HepG2 (cell line): Measurements from ENCODE around the gene RAB28. TPM values are rescaled to one million over a fixed set of nuclear protein-coding genes. Genes with fewer than 3 reads are reported as not detected.

Source experiments
- ATAC-seq: fragments of 200-7000 bp; cut with Tn5 transposase; 3 replicates; pipeline ENCODE4 v1.9.1; 2020; ENCODE audit warnings: mild to moderate bottlenecking, moderate library complexity
- BruUV-seq: library from RNA; stranded (reverse); fragments of 400-500 nt; replicated peaks from 2 replicates; lab custom pipeline; 2021; lab: Mats Ljungman, UMichigan
- CTCF ChIA-PET: fragments of 300-600 bp; formaldehyde crosslinking; extraction: SDS; loops from one replicate; lab custom pipeline; 2021; ENCODE audit warnings: low total read pairs, inconsistent platforms, low intra/inter-chr PET ratio; lab: Yijun Ruan, JAX
- POLR2A ChIA-PET: fragments of 350-600 bp; sonication (Branson Sonifier 250); formaldehyde crosslinking; loops from one replicate; lab custom pipeline; 2020; ENCODE audit warnings: antibody characterized with exemption, inconsistent platforms; lab: Yijun Ruan, JAX
- DNase-seq: peaks from one replicate; pipeline ENCODE4 v3.0.0-alpha.2; 2015; ENCODE audit warnings: low spot score
- FAIRE-seq: peaks from 3 replicates; lab custom pipeline; 2011; peaks lifted over from hg19 to GRCh38; lab: Jason Lieb, UNC
- H2AFZ ChIP-seq: one replicate; pipeline ENCODE4 v1.6.1; 2011; ENCODE audit warnings: low read length, inconsistent platforms
- H3K27ac ChIP-seq: fragments of 300-600 bp; 3 replicates; pipeline ENCODE4 v1.8.0; 2011; ENCODE audit warnings: mixed run types, mild to moderate bottlenecking, mixed read lengths, low read length, inconsistent platforms; ENCODE audit not compliant: insufficient read depth; ENCODE audit errors: extremely low read length
- H3K27me3 ChIP-seq, 2 experiments: fragments of 200-600 bp in 1 of 2; 2 replicates in 1 of 2; 3 replicates in 1 of 2; pipeline versions ENCODE4 v1.6.0 to v1.8.0; 2011; ENCODE audit warnings: low read length in 2 of 2, mild to moderate bottlenecking in 2 of 2, moderate library complexity in 2 of 2, inconsistent platforms in 1 of 2; ENCODE audit not compliant: insufficient read depth in 2 of 2, control insufficient read depth in 1 of 2
- H3K36me3 ChIP-seq, 2 experiments: fragments of 200-600 bp in 1 of 2; replicated peaks in 1 of 2; 2 replicates in 1 of 2; 3 replicates in 1 of 2; pipeline versions ENCODE4 v1.5.1 to v1.8.0; 2011; ENCODE audit warnings: low read length in 2 of 2, inconsistent platforms in 1 of 2; ENCODE audit not compliant: insufficient read depth in 2 of 2, control insufficient read depth in 1 of 2
- H3K4me1 ChIP-seq: 2 replicates; pipeline ENCODE4 v1.5.1; 2012; ENCODE audit warnings: low read length, inconsistent platforms; ENCODE audit not compliant: insufficient read depth
- H3K4me2 ChIP-seq: 2 replicates; pipeline ENCODE4 v1.6.0; 2011; ENCODE audit warnings: low read depth, low read length, inconsistent platforms
- H3K4me3 ChIP-seq, 3 experiments: fragments of 200-600 bp in 1 of 3; sonication (generic), shearing (Covaris generic) in 1 of 3; replicated peaks in 1 of 3; 2 replicates each; pipeline ENCODE4 v1.5.1; 2011 to 2016; ENCODE audit warnings: low read length in 3 of 3, inconsistent platforms in 2 of 3, low read depth in 2 of 3, mild to moderate bottlenecking in 2 of 3, control low read depth in 1 of 3, mixed read lengths in 1 of 3; ENCODE audit not compliant: insufficient read depth in 1 of 3
- H3K79me2 ChIP-seq: one replicate; pipeline ENCODE4 v1.6.1; 2011; ENCODE audit warnings: low read length, inconsistent platforms; ENCODE audit not compliant: insufficient read depth
- H3K9ac ChIP-seq: 2 replicates; pipeline ENCODE4 v1.6.0; 2011; ENCODE audit warnings: mild to moderate bottlenecking, low read depth, low read length, inconsistent platforms; ENCODE audit not compliant: insufficient read depth
- H3K9me3 ChIP-seq: 2 replicates; pipeline ENCODE4 v1.5.1; 2012; ENCODE audit warnings: mild to moderate bottlenecking, low read length
- H4K20me1 ChIP-seq: 2 replicates; pipeline ENCODE4 v1.6.0; 2011; ENCODE audit warnings: inconsistent platforms, mild to moderate bottlenecking, low read length, moderate library complexity; ENCODE audit not compliant: insufficient read depth
- AKAP8 ChIP-seq: sonication (generic); formaldehyde crosslinking; IDR thresholded peaks from 2 replicates; pipeline ENCODE4 v1.5.1; 2020; ENCODE audit warnings: mild to moderate bottlenecking, missing genetic modification reagents
- BRD4 ChIP-seq: sonication (generic); formaldehyde crosslinking; IDR thresholded peaks from 2 replicates; pipeline ENCODE4 v1.4.0; 2020; ENCODE audit warnings: missing genetic modification reagents
- EHMT2 ChIP-seq: fragments of 200-600 bp; sonication (generic); IDR thresholded peaks from 2 replicates; pipeline ENCODE4 v1.7.0; 2017; ENCODE audit warnings: antibody characterized with exemption, low read depth, low read length, borderline replicate concordance
- FOXA3 ChIP-seq: IDR thresholded peaks from 2 replicates; pipeline ENCODE4 v1.6.1; 2016; ENCODE audit warnings: missing genetic modification reagents, missing compliant biosample characterization
- KDM4B ChIP-seq: sonication (generic); formaldehyde crosslinking; IDR thresholded peaks from 2 replicates; pipeline ENCODE4 v1.4.0; 2020; ENCODE audit warnings: missing genetic modification reagents
- ZC3H4 ChIP-seq: sonication (generic); formaldehyde crosslinking; IDR thresholded peaks from 2 replicates; pipeline ENCODE4 v1.4.0; 2020; ENCODE audit warnings: missing genetic modification reagents, borderline replicate concordance
- ZKSCAN1 ChIP-seq: fragments of 150-350 bp; IDR thresholded peaks from 2 replicates; pipeline ENCODE4 v1.6.1; 2014; ENCODE audit warnings: low read length
- ZKSCAN8 ChIP-seq: IDR thresholded peaks from 2 replicates; pipeline ENCODE4 v1.6.1; 2016; ENCODE audit warnings: borderline replicate concordance, missing genetic modification reagents, missing compliant biosample characterization
- ZNF101 ChIP-seq: sonication (generic); formaldehyde crosslinking; IDR thresholded peaks from 2 replicates; pipeline ENCODE4 v1.4.0; 2020; ENCODE audit warnings: mild to moderate bottlenecking, low read depth, missing genetic modification reagents, borderline replicate concordance
- ZNF121 ChIP-seq: sonication (generic); formaldehyde crosslinking; IDR thresholded peaks from 2 replicates; pipeline ENCODE4 v1.5.0; 2020; ENCODE audit warnings: mild to moderate bottlenecking, missing genetic modification reagents
- ZNF550 ChIP-seq: sonication (generic); formaldehyde crosslinking; IDR thresholded peaks from 2 replicates; pipeline ENCODE4 v1.4.0; 2020; ENCODE audit warnings: mild to moderate bottlenecking, missing genetic modification reagents, borderline replicate concordance
- ZNF615 ChIP-seq: sonication (generic); formaldehyde crosslinking; IDR thresholded peaks from 2 replicates; pipeline ENCODE4 v1.5.0; 2020; ENCODE audit warnings: mild to moderate bottlenecking, missing genetic modification reagents, borderline replicate concordance
- WGBS: methylation state at CpG from one replicate; pipeline ENCODE4 v1.1.6; 2017; ENCODE audit warnings: low lambda C conversion rate; 5-methylcytosine and 5-hydroxymethylcytosine counted together
- in situ Hi-C: cut with HindIII; loops from 2 replicates; pipeline ENCODE4 v1.10.0; 2017; ENCODE audit warnings: low pct_unique_long_range_greater_than_20kb; ENCODE audit not compliant: extremely low pct_ligation_motif_present
- intact Hi-C: fragments of 100-400 bp; cut with micrococcal nuclease; formaldehyde crosslinking; loops from one replicate; pipeline ENCODE4 v1.10.0; 2022; ENCODE audit not compliant: unreplicated experiment
- polyA plus RNA-seq, 8 experiments: library from polyadenylated mRNA; depleted of rRNA in 3 of 8; stranded (reverse) in 7 of 8; unstranded in 1 of 8; fragments of >200 nt; fragmentation: Illumina TruSeq in 4 of 8; extraction: Trizol in 4 of 8; gene quantifications; 2 replicates each; pipeline versions ENCODE4 v1.2.1 to v1.2.3, GENCODE V29; 2011 to 2016; ENCODE audit warnings: low read depth in 4 of 8, missing spikeins in 1 of 8, mixed read lengths in 1 of 8; ENCODE audit not compliant: insufficient read depth in 1 of 8
- total RNA-seq, 5 experiments: library from RNA; depleted of rRNA; stranded (reverse); fragments of >200 nt; fragmentation: Illumina TruSeq; extraction: Trizol; gene quantifications; 2 replicates each; pipeline ENCODE4 v1.2.3, GENCODE V29; 2016; ENCODE audit warnings: low read depth in 1 of 5
- TF ChIP-seq, protein P1 (sequence below), 2 experiments: sonication (generic) in 1 of 2; formaldehyde crosslinking in 1 of 2; IDR thresholded peaks; 2 replicates each; pipeline versions ENCODE4 v1.5.1 to v1.6.1; 2011 to 2020; ENCODE audit warnings: borderline replicate concordance in 1 of 2, low read depth in 1 of 2, low read length in 1 of 2, mild to moderate bottlenecking in 1 of 2, missing genetic modification reagents in 1 of 2, moderate library complexity in 1 of 2
- TF ChIP-seq, protein P2 (sequence below): sonication (generic); formaldehyde crosslinking; conservative IDR thresholded peaks from 2 replicates; pipeline ENCODE4 v1.4.0; 2020; ENCODE audit warnings: missing genetic modification reagents
- TF ChIP-seq, protein P3 (sequence below): sonication (generic); formaldehyde crosslinking; IDR thresholded peaks from 2 replicates; pipeline ENCODE4 v1.9.0; 2021; ENCODE audit warnings: missing genetic modification reagents, mild to moderate bottlenecking, borderline replicate concordance
- TF ChIP-seq, protein P4 (sequence below): sonication (generic); formaldehyde crosslinking; IDR thresholded peaks from 2 replicates; pipeline ENCODE4 v1.4.0; 2020; ENCODE audit warnings: missing genetic modification reagents

RAB28 gene
- total and polyA plus RNA-seq, 2 of the 13 experiments (the other 11 are each of a cell fraction or from before 2014, with no cell fraction given) = 11.8 to 18.2 TPM

DNA sequence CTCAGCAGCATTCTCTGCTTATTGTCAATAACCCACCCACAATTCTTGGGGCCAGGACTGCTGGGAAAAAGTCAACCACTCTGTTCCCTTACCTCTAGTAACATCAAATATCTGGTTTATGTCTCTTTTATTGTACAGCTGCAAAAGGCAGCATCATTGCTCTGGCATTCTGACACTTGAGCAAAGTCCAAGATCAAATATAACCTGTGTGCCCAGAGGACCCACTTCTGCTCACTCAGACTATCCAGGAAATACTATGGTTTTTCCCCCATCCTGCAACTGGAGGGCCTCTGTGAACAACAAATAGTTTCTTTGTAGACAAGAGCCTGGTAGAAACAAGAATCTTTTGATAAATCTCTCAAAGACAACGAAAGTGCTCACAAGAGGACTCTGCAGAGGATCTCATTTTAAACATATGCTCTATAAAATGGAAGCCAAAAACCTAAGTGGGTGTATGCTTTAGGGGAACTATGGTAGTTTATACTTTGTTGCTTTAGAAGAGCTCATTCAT is 154.7 kb downstream of the RAB28 start (continued):
- TF ChIP-seq, protein P1, sequence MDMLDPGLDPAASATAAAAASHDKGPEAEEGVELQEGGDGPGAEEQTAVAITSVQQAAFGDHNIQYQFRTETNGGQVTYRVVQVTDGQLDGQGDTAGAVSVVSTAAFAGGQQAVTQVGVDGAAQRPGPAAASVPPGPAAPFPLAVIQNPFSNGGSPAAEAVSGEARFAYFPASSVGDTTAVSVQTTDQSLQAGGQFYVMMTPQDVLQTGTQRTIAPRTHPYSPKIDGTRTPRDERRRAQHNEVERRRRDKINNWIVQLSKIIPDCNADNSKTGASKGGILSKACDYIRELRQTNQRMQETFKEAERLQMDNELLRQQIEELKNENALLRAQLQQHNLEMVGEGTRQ (IDR thresholded peaks at IDR 0.05; ENCODE audit: low read depth, low read length) = no peak
- TF ChIP-seq, protein P1 (CRISPR knock-in tag; IDR thresholded peaks at IDR 0.05; ENCODE audit: borderline replicate concordance) = no peak
- TF ChIP-seq ZNF121 (CRISPR knock-in tag) = no peak
- TF ChIP-seq, protein P2, sequence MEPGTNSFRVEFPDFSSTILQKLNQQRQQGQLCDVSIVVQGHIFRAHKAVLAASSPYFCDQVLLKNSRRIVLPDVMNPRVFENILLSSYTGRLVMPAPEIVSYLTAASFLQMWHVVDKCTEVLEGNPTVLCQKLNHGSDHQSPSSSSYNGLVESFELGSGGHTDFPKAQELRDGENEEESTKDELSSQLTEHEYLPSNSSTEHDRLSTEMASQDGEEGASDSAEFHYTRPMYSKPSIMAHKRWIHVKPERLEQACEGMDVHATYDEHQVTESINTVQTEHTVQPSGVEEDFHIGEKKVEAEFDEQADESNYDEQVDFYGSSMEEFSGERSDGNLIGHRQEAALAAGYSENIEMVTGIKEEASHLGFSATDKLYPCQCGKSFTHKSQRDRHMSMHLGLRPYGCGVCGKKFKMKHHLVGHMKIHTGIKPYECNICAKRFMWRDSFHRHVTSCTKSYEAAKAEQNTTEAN (CRISPR knock-in tag) = no peak

DNA sequence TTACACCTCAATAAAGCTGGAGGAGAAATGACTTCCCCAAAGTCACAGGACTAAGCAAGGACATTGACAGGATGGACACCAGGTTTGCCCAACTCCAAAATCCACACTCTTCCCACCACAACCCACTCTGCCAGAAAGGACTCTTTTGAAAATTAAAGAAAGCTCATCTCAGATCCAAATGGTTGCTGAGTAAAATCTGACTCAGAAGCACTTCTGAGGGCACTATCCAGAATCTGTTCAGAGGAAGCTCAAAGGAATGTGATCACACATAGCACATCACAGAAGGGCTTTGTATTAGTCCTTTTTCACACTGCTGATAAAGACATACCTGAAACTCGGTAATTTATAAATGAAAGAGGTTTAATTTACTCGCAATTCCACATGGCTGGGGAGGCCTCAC is 155.5 kb downstream of the RAB28 start:
- H3K4me2 ChIP-seq = no peak overlapping the region
- TF ChIP-seq, protein P3, sequence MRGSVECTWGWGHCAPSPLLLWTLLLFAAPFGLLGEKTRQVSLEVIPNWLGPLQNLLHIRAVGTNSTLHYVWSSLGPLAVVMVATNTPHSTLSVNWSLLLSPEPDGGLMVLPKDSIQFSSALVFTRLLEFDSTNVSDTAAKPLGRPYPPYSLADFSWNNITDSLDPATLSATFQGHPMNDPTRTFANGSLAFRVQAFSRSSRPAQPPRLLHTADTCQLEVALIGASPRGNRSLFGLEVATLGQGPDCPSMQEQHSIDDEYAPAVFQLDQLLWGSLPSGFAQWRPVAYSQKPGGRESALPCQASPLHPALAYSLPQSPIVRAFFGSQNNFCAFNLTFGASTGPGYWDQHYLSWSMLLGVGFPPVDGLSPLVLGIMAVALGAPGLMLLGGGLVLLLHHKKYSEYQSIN = no peak
- no peak for TF ChIP-seq ZNF101 (CRISPR knock-in tag)
- TF ChIP-seq ZNF550 (CRISPR knock-in tag) = no peak
- TF ChIP-seq BRD4 = no peak
- TF ChIP-seq, protein P4, sequence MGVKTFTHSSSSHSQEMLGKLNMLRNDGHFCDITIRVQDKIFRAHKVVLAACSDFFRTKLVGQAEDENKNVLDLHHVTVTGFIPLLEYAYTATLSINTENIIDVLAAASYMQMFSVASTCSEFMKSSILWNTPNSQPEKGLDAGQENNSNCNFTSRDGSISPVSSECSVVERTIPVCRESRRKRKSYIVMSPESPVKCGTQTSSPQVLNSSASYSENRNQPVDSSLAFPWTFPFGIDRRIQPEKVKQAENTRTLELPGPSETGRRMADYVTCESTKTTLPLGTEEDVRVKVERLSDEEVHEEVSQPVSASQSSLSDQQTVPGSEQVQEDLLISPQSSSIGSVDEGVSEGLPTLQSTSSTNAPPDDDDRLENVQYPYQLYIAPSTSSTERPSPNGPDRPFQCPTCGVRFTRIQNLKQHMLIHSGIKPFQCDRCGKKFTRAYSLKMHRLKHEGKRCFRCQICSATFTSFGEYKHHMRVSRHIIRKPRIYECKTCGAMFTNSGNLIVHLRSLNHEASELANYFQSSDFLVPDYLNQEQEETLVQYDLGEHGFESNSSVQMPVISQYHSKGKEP (CRISPR knock-in tag) = no peak
- no peak for TF ChIP-seq KDM4B (CRISPR knock-in tag)
- TF ChIP-seq ZKSCAN8 (CRISPR knock-in tag) = no peak
- no peak for TF ChIP-seq ZKSCAN1
- no peak for TF ChIP-seq EHMT2
- no peak for TF ChIP-seq ZNF615
- no peak for TF ChIP-seq FOXA3 (CRISPR knock-in tag)
- no peak for TF ChIP-seq ZC3H4
- TF ChIP-seq AKAP8 (CRISPR knock-in tag) = no peak

More for the DNA sequence above, 155.5 kb downstream of the RAB28 start:
- CTCF ChIA-PET = no interaction called here
- H3K9me3 ChIP-seq = no peaks in the 10 kb centered on the region
- in situ Hi-C loops = no loop called here
- no peak overlapping the region for H3K9ac ChIP-seq
- peaks cover 9% of the 10 kb centered on the region; the same call in 1 of the 2 replicates for H3K4me1 ChIP-seq
- no peak overlapping the region for H2AFZ ChIP-seq
- H3K79me2 ChIP-seq = no peaks in the 10 kb centered on the region
- H3K27me3 ChIP-seq = no peaks in the 10 kb centered on the region
- FAIRE-seq (no peak), ATAC-seq (no peak), DNase-seq (no peak)
- intact Hi-C loops = no loop called here
- no peak overlapping the region for H3K27ac ChIP-seq
- no peak overlapping the region for H3K4me3 ChIP-seq
- BruUV-seq = no TSS peak
- no peaks in the 10 kb centered on the region for H3K36me3 ChIP-seq
- H4K20me1 ChIP-seq = no peaks in the 10 kb centered on the region
- POLR2A ChIA-PET = no interaction called here
- 89% methylated on average over 2 of the region's 2 CpGs for WGBS
